Measurements from ENCODE around the gene MAD1L1. TPM values are rescaled to one million over a fixed set of nuclear protein-coding genes. Genes with fewer than 3 reads are reported as not detected.
A peak's percentile ranks its signal among the peaks of the same experiment; 100 is the strongest.

MAD1L1 gene
- total and polyA plus RNA-seq, 11 donors = 11.1 to 29.7 (median 20.9) TPM

GRCh38 chr7:2151801-2152612 lies 80.7 kb downstream of the MAD1L1 start:
- H3K27me3 ChIP-seq = no peaks in the 10 kb centered on the region
- 90 to 91% (median 91%) methylated on average over 19 to 24 of the region's 24 CpGs for WGBS, 4 donors
- DNase-seq = peak in 2 of 5 donors; percentile 15 to 51
- TF ChIP-seq POLR2A (IDR thresholded peaks at IDR 0.05) (no peak), CTCF (IDR thresholded peaks at IDR 0.05) (no peak)
- no peaks in the 10 kb centered on the region for H3K9me3 ChIP-seq
- H3K4me1 ChIP-seq = peaks cover 0 to 13% (median 4%) of the 10 kb centered on the region in 12 donors
- no peak overlapping the region for H3K27ac ChIP-seq
- H3K4me3 ChIP-seq = no peak overlapping the region
- peaks cover 0 to 23% (median 0%) of the 10 kb centered on the region in 9 donors for H3K36me3 ChIP-seq
- intact Hi-C loops (cut with DNase I) = no loop called here
- peak in 1 of 4 donors; percentile 7 for ATAC-seq

- Histone ChIP-seq H3K27me3 (no peaks in the 10 kb centered on the region), H3K4me1 (peaks cover 0 to 10% (median 0%) of the 10 kb centered on the region in 12 donors), H3K27ac (no peak overlapping the region), H3K9me3 (no peaks in the 10 kb centered on the region), H3K4me3 (no peak overlapping the region), H3K36me3 (peaks cover 0 to 30% (median 0%) of the 10 kb centered on the region in 9 donors)
- DNase-seq (peak in 3 of 5 donors; percentile 32 to 70 (median 46)), ATAC-seq (peak; percentile 70 to 87 (median 72))
- intact Hi-C loops (cut with DNase I) = no loop called here
- 65 to 83% (median 75%) methylated on average over 8 of the region's 8 CpGs for WGBS, 4 donors
- peak in 3 of 12 donors; percentile 10 to 31 (median 18) for TF ChIP-seq CTCF (IDR thresholded peaks at IDR 0.05)
- no peak for TF ChIP-seq POLR2A (IDR thresholded peaks at IDR 0.05)
These were observed 81.5 kb downstream of the MAD1L1 start for GRCh38 chr7:2151237-2151636.

GRCh38 chr7:2150445-2150815 lies 82.3 kb downstream of the MAD1L1 start:
- DNase-seq (peak in 1 of 5 donors; percentile 47), ATAC-seq (peak in 1 of 4 donors; percentile 8)
- no peak overlapping the region for H3K4me3 ChIP-seq
- no peak overlapping the region for H3K27ac ChIP-seq
- intact Hi-C loops (cut with DNase I) = no loop called here
- H3K9me3 ChIP-seq = no peaks in the 10 kb centered on the region
- no peaks in the 10 kb centered on the region for H3K27me3 ChIP-seq
- peaks cover 0 to 10% (median 0%) of the 10 kb centered on the region in 12 donors for H3K4me1 ChIP-seq
- peaks cover 0 to 38% (median 6%) of the 10 kb centered on the region in 9 donors for H3K36me3 ChIP-seq
- no peak for TF ChIP-seq POLR2A (IDR thresholded peaks at IDR 0.05)
- no peak for TF ChIP-seq CTCF (IDR thresholded peaks at IDR 0.05)
- 91 to 93% (median 92%) methylated on average over 10 of the region's 10 CpGs for WGBS, 4 donors

GRCh38 chr7:2149672-2150444 lies 82.9 kb downstream of the MAD1L1 start:
- Histone ChIP-seq H3K9me3 (no peaks in the 10 kb centered on the region), H3K36me3 (peaks cover 0 to 41% (median 11%) of the 10 kb centered on the region in 9 donors), H3K4me1 (peaks cover 0 to 10% (median 0%) of the 10 kb centered on the region in 12 donors), H3K4me3 (no peak overlapping the region), H3K27ac (no peak overlapping the region), H3K27me3 (no peaks in the 10 kb centered on the region)
- ATAC-seq = peak in 3 of 4 donors; percentile 25 to 71 (median 55)
- TF ChIP-seq POLR2A (IDR thresholded peaks at IDR 0.05) (no peak), CTCF (IDR thresholded peaks at IDR 0.05) (no peak)
- 82 to 93% (median 92%) methylated on average over 23 to 29 of the region's 29 CpGs for WGBS, 4 donors
- peak in 2 of 5 donors; percentile 59 to 67 for DNase-seq
- intact Hi-C loops (cut with DNase I) = no loop called here
